ENCODE results near the gene DGCR2. TPM values are rescaled to one million over a fixed set of nuclear protein-coding genes. Genes with fewer than 3 reads are reported as not detected.

The DGCR2 gene
- total and polyA plus RNA-seq, 2 of the 4 experiments (the other 2 are of a cell fraction), result 17.2 to 35.4 TPM

DNA sequence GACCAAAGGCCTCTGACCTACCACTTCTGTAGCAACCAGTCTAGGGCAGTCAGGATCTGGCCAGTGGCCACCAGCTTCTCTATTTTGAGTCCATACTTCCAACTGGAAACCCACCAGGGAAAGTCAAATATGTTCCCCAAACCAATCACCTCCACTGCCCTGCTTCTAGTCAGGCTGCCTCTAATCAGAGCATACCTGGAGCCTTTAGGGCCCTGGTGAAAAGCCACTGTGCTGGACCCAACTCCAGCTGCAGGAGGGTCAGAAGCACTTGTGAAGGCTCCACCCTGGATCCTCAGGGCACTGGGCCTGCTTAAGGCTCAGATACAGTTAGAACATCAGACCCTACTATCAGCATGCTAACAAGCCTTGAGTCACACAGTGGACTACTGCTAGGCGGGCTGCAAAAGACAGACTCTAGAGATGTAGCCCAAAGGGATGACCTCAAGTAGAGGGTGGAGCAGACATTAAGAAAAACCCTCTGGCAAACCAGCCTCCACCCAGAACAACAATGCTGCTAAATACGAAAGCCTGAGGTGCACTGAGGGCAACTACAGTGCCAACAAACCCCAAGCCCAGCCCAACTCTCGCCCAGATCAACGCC lies 69.2 kb downstream of the DGCR2 start:
- Histone ChIP-seq H3K9me1 (ENCODE audit: insufficient read depth, low read length) (peaks cover 10% of the 10 kb centered on the region; the same call in 1 of the 2 replicates), H4K91ac (ENCODE audit: insufficient read depth, low read depth, low read length) (no peak overlapping the region), H4K8ac (ENCODE audit: low read depth in 2 of 2, low read length in 2 of 2) (no peak overlapping the region), H3K4me3 (ENCODE audit: insufficient read depth, low read depth, low read length) (no peak overlapping the region), H3K9ac (ENCODE audit: low read depth, low read length) (no peak overlapping the region), H3K27ac (ENCODE audit: insufficient read depth, low read length) (no peak overlapping the region), H3K14ac (replicated peaks; ENCODE audit: low read depth, low read length) (no peak overlapping the region), H4K5ac (ENCODE audit: low read depth, low read length) (no peak overlapping the region), H2BK120ac (ENCODE audit: low read depth, low read length) (no peak overlapping the region), H3K27me3 (ENCODE audit: control insufficient read depth, insufficient read depth, low read length) (no peaks in the 10 kb centered on the region), H4K20me1 (ENCODE audit: insufficient read depth, low read length) (peaks cover 1% of the 10 kb centered on the region), H3K23ac (ENCODE audit: low read depth, low read length) (no peak overlapping the region), H3K9me3 (ENCODE audit: control insufficient read depth, insufficient read depth, low read length) (no peaks in the 10 kb centered on the region), H2AFZ (replicated peaks; ENCODE audit: low read length, poor library complexity) (no peak overlapping the region), H2BK15ac (ENCODE audit: low read depth, low read length) (no peak overlapping the region), H3K18ac (ENCODE audit: low read depth, low read length) (no peak overlapping the region), H3K79me1 (ENCODE audit: low read depth in 1 of 2, low read length in 2 of 2) (peaks cover 8% of the 10 kb centered on the region in 2 experiments; a peak in 2 of 4 replicates), H3K4me1 (ENCODE audit: control insufficient read depth, insufficient read depth, low read length) (no peaks in the 10 kb centered on the region), H2BK5ac (ENCODE audit: low read depth, low read length, poor library complexity, severe bottlenecking) (no peak overlapping the region), H3K56ac (ENCODE audit: extremely low read depth, insufficient read depth, low read length) (no peak overlapping the region), H2AK9ac (replicated peaks; ENCODE audit: low read depth, low read length, poor library complexity) (no peak overlapping the region), H3K36me3 (ENCODE audit: control insufficient read depth, insufficient read depth, low read length) (peaks cover 30% of the 10 kb centered on the region), H2AK5ac (ENCODE audit: low read depth, low read length) (no peak overlapping the region), H3K4ac (ENCODE audit: low read depth, low read length) (no peak overlapping the region), H2BK20ac (ENCODE audit: low read depth, low read length) (no peak overlapping the region), H3K4me2 (ENCODE audit: low read depth, low read length) (no peak overlapping the region)
- intact Hi-C loops (cut with micrococcal nuclease), result no loop called here
- no CpG with 5 or more reads among the region's 4 CpGs for WGBS, 2 experiments (ENCODE audit: extremely low coverage in 2 of 2, insufficient read length in 1 of 2)
- POLR2A ChIA-PET (ENCODE audit: unreplicated experiment), result no interaction called here
- dilution Hi-C loops (cut with HindIII; ENCODE audit: low sequenced_read_pairs, unreplicated experiment), result no loop called here
- DNase-seq (no peak), ATAC-seq (ENCODE audit: low read depth) (no peak)
- no TSS peak for BruUV-seq (replicated peaks)
- in situ Hi-C loops (cut with MboI; ENCODE audit: low sequenced_read_pairs), result no loop called here
- CTCF ChIA-PET, result no interaction called here
- TF ChIP-seq MAFK (IDR thresholded peaks at IDR 0.05; ENCODE audit: low read depth, low read length) (no peak), POLR2A (IDR thresholded peaks at IDR 0.05; ENCODE audit: low read depth, low read length) (no peak), RCOR1 (IDR thresholded peaks at IDR 0.05; ENCODE audit: insufficient replicate concordance, low read length) (no peak), MAZ (IDR thresholded peaks at IDR 0.05; ENCODE audit: borderline replicate concordance, low read depth, low read length) (no peak), RAD21 (IDR thresholded peaks at IDR 0.05; ENCODE audit: low read length) (no peak), CEBPB (IDR thresholded peaks at IDR 0.05; ENCODE audit: low read depth, low read length) (no peak), FOS (IDR thresholded peaks at IDR 0.05; ENCODE audit: low read depth, low read length) (no peak), RFX5 (IDR thresholded peaks at IDR 0.05; ENCODE audit: low read depth, low read length) (no peak), CHD1 (IDR thresholded peaks at IDR 0.05; ENCODE audit: low read depth, low read length) (no peak), NFE2L2 (IDR thresholded peaks at IDR 0.05; ENCODE audit: low read depth, low read length) (no peak), BHLHE40 (IDR thresholded peaks at IDR 0.05; ENCODE audit: low read depth, low read length) (no peak)
- TF ChIP-seq, protein P1, sequence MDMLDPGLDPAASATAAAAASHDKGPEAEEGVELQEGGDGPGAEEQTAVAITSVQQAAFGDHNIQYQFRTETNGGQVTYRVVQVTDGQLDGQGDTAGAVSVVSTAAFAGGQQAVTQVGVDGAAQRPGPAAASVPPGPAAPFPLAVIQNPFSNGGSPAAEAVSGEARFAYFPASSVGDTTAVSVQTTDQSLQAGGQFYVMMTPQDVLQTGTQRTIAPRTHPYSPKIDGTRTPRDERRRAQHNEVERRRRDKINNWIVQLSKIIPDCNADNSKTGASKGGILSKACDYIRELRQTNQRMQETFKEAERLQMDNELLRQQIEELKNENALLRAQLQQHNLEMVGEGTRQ (IDR thresholded peaks at IDR 0.05; ENCODE audit: low read depth, low read length), result no peak

All from IMR-90 (cell line).